GM13977 (cell line): ENCODE measurements around the gene NNMT.

Experiments used
- DNase-seq: peaks from one replicate; pipeline ENCODE4 v3.0.0; 2012; ENCODE audit warnings: low spot score
- in situ Hi-C: fragments of 300-500 bp; cut with MboI; formaldehyde crosslinking; loops from one replicate; pipeline ENCODE4 v1.12.0; 2022; ENCODE audit warnings: low sequenced_read_pairs, low pct_unique_long_range_greater_than_20kb, mixed read lengths, inconsistent platforms; ENCODE audit not compliant: unreplicated experiment
- TF ChIP-seq, protein P1 (sequence below): IDR thresholded peaks from 2 replicates; pipeline ENCODE4 v1.5.1; 2012; ENCODE audit warnings: mild to moderate bottlenecking, control low read depth; ENCODE audit not compliant: insufficient read depth; ENCODE audit errors: extremely low read depth, missing control alignments

NNMT gene

DNA sequence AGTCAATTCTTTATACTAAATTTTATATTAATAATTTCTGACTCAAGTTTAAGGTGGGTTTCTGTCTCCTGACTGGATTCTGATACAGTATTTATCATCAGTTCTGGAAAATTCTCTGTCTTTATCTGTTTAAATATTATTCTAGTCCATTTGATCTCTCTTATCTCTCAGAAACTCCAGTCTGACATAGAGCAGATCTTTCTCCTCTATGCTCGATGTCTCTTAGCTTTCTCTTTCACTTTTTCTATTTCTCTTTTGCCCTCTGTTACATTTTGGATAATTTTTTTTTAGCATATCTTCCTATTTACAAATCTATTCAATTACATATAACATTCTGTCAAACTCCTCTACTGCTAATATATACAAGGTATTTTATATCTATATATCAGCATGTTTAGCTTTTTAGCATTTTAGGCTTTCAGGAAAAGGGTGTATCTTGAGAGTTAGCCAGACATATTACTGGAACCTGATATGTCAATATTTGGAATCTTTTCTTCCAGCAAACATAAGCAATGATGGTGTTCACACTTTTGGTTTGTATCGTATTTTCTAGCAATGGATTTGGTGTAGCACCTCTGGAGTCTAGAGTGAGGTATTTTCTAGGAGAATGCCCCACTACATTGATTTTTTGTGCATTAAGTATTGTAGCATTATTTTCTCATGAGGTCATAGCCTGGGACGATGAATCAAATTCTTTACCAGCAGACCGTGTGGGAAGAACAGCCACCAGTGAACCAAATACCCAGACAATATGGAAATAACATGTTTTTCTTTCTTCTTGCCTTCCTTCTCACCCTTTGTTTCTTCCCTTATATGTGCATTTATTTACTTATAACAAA is 4.1 kb upstream of the NNMT start:
- in situ Hi-C loops = no loop called here
- DNase-seq = no peak
- TF ChIP-seq, protein P1, sequence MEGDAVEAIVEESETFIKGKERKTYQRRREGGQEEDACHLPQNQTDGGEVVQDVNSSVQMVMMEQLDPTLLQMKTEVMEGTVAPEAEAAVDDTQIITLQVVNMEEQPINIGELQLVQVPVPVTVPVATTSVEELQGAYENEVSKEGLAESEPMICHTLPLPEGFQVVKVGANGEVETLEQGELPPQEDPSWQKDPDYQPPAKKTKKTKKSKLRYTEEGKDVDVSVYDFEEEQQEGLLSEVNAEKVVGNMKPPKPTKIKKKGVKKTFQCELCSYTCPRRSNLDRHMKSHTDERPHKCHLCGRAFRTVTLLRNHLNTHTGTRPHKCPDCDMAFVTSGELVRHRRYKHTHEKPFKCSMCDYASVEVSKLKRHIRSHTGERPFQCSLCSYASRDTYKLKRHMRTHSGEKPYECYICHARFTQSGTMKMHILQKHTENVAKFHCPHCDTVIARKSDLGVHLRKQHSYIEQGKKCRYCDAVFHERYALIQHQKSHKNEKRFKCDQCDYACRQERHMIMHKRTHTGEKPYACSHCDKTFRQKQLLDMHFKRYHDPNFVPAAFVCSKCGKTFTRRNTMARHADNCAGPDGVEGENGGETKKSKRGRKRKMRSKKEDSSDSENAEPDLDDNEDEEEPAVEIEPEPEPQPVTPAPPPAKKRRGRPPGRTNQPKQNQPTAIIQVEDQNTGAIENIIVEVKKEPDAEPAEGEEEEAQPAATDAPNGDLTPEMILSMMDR = no peak

DNA sequence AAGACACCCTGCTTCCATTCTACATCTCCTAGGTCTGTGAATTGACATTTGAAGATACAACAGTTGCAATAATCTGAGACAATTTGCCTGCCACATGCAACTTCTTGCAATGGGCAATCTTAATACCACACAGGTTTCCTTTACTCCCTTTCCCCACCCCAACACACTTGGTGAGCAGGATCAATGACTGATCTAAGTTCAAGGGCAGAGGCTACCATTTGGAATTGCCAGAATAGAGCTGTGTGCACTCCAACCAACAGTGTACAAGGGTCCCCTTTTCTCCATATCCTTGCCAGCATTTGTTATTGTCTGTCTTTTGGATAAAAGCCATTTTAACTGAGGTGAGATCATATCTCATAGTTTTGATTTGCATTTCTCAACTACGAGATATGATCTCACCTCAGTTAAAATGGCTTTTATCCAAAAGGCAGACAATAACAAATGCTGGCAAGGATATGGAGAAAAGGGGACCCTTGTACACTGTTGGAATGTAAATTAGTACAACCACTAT is 2.9 kb upstream of the NNMT start:
- TF ChIP-seq, protein P1 = no peak
- in situ Hi-C loops = no loop called here
- no peak for DNase-seq

DNA sequence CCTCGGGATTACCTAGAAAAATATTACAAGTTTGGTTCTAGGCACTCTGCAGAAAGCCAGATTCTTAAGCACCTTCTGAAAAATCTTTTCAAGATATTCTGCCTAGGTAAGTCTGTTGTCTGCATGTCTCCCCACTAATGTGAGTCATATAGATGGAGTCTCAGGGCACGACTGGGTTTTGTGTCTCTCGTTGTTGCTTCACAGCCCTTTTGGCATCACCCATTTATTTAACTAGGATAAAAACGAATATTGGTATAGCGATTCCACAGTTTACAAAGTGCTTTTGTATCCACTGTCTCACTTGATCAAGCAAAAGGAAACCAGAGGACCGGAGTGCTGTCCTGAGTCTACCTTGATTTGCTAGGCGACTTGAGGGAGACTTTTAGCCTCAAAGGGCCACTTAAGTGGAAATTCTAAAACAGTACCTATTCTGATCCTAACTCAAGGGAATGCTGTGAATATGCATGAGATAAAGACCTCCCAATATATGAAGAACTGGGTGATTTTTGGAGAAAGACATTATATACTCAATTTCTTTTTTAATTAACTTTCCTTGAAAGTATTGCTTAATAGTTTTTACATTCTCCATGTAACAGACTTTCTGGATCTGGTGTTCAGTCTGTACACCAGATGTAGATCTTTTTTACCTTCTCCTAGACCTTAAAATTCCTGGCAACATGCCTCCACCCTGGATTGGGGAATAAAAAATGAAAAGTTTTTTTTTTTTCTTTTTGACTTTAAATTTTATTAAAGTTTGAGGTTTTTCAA is 590 bp downstream of the NNMT start:
- no peak for DNase-seq
- TF ChIP-seq, protein P1 = no peak

DNA sequence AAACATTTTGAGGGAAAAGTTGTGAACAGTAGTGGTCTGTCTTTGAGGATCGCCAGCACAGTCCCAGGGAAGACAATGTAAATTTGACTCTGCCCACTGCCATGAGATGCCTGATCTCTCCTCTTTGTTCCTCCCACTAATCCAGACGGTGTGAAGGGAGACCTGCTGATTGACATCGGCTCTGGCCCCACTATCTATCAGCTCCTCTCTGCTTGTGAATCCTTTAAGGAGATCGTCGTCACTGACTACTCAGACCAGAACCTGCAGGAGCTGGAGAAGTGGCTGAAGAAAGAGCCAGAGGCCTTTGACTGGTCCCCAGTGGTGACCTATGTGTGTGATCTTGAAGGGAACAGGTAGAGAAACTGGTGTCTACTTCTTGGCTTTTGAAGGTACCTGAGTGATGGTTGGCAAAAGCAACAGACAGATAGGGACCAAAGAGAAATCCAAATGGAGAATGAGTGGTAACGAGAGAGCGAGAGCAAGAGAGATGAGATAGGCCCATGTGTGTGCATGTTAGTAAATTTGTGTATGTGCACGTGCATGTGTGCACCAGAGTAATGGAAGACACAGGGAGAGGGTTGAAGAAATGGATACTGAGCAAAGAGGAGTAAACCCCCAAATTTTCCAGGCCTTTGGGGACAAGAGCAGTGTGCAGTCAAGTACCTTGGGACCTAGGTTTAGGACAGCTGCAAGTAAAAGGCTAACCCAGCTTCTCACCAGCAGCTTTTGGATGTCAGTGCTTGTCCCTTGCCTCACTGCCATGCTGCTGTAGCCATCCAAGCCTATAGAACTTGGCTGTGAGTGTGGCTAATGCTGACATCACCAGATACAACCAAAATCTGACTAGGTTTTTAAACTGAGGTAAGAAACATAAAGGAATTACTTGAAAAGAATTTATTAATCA is 1.9 kb downstream of the NNMT start:
- TF ChIP-seq, protein P1 = no peak
- in situ Hi-C loops = no loop called here
- DNase-seq = no peak

More for the DNA sequence above, 590 bp downstream of the NNMT start:
- in situ Hi-C loops = no loop called here

DNA sequence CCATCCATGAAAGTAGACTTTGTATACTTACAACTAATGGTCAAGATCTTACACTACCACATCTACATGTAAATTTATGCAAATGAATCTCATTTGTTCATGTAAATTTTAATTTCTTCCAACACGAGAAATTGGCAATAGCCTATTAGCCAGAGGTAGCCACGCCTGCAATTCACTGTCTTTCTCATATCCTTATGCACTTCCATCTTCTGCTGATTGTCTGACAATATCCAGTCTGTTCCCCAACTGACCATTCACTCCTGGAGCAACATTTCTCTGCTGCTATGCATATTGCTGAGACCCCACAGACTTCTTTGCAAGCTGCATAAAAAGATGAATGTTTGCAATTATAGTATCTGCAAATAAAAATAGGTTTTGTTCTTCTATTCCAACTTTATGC is 2.5 kb downstream of the NNMT start:
- in situ Hi-C loops = no loop called here
- TF ChIP-seq, protein P1 = no peak
- DNase-seq = no peak

DNA sequence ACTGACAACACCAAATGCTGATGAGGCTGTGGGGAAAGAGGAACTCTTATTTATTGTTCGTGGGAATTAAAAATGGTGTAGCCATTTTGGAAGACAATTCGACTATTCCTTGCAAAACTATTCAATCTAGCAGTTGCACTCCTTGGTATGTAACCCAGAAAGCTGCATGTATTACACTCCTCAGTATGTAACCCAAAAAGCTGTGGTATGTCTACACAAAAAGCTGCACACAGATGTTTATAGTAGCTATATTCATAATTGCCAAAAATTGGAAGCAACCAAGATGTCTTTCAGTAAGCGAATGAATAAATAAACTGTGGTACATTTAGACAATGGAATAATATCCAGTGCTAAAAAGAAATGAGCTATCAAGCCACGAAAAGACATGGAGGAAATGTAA is 4.9 kb downstream of the NNMT start:
- DNase-seq = no peak
- TF ChIP-seq, protein P1 = no peak
- in situ Hi-C loops = no loop called here
